ENCODE results near the gene EHD3. TPM values are rescaled to one million over a fixed set of nuclear protein-coding genes. Genes with fewer than 3 reads are reported as not detected.

The EHD3 gene
- total RNA-seq, 4 donors from 2014 or later = 0.88 to 20.6 (median 2.1) TPM

DNA sequence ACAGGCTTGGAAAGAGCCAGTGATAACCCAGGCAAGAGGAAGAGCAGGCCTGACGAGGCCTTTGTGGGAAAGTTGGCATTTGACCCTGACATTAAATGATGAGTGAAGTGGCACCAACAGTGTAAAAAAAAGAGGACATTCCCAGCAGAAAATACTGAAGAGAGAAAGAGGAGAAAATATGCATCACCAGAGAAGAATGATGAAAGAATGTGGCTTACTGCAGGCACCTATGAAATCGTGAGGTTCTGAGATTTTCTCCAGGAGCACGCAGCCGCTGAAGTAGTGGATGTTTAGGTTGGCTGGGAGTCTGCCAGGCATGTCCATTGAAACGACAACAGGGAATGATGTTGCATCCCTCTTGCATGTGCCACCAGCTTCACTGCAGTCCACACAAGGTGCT, 13.8 kb downstream of the EHD3 start:
- H3K27me3 ChIP-seq = no peaks in the 10 kb centered on the region
- no peak overlapping the region for H3K27ac ChIP-seq
- H3K9me3 ChIP-seq = no peaks in the 10 kb centered on the region
- no peak overlapping the region for H3K4me3 ChIP-seq
- H3K4me1 ChIP-seq = peaks cover 0 to under 1% (median 0%) of the 10 kb centered on the region in 4 donors
- DNase-seq = no peak
- H3K36me3 ChIP-seq = no peaks in the 10 kb centered on the region
- TF ChIP-seq POLR2A (IDR thresholded peaks at IDR 0.05) = no peak
- TF ChIP-seq, protein P1, sequence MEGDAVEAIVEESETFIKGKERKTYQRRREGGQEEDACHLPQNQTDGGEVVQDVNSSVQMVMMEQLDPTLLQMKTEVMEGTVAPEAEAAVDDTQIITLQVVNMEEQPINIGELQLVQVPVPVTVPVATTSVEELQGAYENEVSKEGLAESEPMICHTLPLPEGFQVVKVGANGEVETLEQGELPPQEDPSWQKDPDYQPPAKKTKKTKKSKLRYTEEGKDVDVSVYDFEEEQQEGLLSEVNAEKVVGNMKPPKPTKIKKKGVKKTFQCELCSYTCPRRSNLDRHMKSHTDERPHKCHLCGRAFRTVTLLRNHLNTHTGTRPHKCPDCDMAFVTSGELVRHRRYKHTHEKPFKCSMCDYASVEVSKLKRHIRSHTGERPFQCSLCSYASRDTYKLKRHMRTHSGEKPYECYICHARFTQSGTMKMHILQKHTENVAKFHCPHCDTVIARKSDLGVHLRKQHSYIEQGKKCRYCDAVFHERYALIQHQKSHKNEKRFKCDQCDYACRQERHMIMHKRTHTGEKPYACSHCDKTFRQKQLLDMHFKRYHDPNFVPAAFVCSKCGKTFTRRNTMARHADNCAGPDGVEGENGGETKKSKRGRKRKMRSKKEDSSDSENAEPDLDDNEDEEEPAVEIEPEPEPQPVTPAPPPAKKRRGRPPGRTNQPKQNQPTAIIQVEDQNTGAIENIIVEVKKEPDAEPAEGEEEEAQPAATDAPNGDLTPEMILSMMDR (IDR thresholded peaks at IDR 0.05) = no peak

DNA sequence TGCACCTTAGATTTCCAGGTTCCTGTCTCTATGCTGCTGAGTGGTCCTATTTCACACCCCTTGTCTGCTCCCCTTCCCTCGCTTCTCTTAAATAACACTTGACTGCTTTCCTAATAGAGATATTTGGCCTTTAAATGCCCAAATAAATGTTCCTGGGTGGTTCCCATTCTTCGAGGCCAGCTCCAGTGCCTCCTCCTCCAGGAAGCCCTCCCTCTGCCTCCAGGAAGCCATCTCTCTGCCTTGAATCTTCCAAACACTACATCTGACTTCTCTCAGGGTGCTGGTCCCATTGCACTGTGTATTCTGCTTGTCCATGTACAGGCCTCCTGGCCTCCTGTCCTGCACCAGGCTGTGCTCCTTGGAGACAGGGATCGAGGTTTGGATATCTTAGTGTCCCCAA, 14.2 kb downstream of the EHD3 start:
- no peak overlapping the region for H3K4me3 ChIP-seq
- no peaks in the 10 kb centered on the region for H3K36me3 ChIP-seq
- no peak for TF ChIP-seq POLR2A (IDR thresholded peaks at IDR 0.05)
- TF ChIP-seq, protein P1 (IDR thresholded peaks at IDR 0.05) = no peak
- no peak overlapping the region for H3K27ac ChIP-seq
- no peak for DNase-seq
- H3K4me1 ChIP-seq = peaks cover 0 to 3% (median under 1%) of the 10 kb centered on the region in 4 donors
- no peaks in the 10 kb centered on the region for H3K9me3 ChIP-seq
- H3K27me3 ChIP-seq = no peaks in the 10 kb centered on the region

DNA sequence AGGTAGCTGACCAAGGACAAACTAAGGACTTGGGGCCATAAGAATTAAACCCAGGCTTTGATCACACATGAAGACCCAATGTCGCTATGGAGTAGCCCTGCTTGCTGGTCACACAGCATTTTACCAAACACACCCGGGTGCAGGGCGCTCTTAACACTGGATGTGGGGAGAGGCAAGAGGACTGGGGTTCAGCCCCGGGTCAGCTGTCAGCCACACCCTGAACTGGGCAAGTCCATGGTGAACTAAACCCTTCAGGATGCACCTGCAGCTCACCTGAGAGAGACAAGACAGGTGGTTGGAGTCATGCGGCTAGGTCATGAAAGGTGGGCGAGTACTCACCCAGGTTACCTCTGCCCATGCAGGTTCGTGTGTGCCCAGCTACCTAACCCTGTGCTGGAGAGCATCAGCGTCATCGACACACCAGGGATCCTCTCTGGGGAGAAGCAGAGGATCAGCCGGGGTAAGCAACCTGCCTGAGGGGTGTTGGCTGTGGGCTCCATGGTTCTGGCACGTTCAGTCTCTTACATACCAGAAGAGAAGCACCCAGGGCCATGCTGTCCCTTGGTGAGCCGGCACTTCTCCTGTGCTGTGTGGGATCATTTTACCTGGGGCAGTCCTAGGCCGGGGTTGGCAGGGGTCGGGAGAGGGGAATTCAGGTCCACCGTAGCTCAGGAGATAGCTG, 15.2 kb downstream of the EHD3 start:
- Histone ChIP-seq H3K36me3 (no peaks in the 10 kb centered on the region), H3K27ac (no peak overlapping the region), H3K9me3 (no peaks in the 10 kb centered on the region), H3K4me3 (no peak overlapping the region), H3K27me3 (no peaks in the 10 kb centered on the region), H3K4me1 (peaks cover 0 to 8% (median 2%) of the 10 kb centered on the region in 4 donors)
- no peak for DNase-seq
- no peak for TF ChIP-seq POLR2A (IDR thresholded peaks at IDR 0.05)
- TF ChIP-seq, protein P1 (IDR thresholded peaks at IDR 0.05) = no peak

DNA sequence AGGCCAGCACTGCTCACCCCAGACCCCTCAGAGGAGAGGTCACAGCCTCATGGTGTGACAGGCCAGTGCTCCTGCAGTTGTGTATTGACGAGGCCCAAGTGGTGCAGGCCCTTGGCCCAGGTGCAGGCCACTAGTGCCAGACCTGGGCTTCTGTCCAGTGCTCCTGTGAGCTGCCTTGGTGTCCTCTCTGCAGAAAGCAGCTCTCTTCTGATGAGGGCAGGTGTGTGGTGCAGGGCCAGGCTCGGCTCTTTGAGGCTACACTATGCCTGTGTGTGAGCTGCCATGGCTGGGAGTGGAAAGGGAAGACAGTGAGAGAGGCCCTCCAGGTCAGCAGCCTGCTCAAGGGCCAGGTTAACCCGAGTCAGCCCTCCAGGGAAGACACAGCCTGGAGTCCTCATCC, 17.1 kb downstream of the EHD3 start:
- no peak overlapping the region for H3K27ac ChIP-seq
- H3K4me1 ChIP-seq = peaks cover 0 to 12% (median 4%) of the 10 kb centered on the region in 4 donors
- no peaks in the 10 kb centered on the region for H3K27me3 ChIP-seq
- TF ChIP-seq, protein P1 (IDR thresholded peaks at IDR 0.05) = no peak
- TF ChIP-seq POLR2A (IDR thresholded peaks at IDR 0.05) = no peak
- H3K9me3 ChIP-seq = no peaks in the 10 kb centered on the region
- no peak for DNase-seq
- H3K36me3 ChIP-seq = no peaks in the 10 kb centered on the region
- no peak overlapping the region for H3K4me3 ChIP-seq

DNA sequence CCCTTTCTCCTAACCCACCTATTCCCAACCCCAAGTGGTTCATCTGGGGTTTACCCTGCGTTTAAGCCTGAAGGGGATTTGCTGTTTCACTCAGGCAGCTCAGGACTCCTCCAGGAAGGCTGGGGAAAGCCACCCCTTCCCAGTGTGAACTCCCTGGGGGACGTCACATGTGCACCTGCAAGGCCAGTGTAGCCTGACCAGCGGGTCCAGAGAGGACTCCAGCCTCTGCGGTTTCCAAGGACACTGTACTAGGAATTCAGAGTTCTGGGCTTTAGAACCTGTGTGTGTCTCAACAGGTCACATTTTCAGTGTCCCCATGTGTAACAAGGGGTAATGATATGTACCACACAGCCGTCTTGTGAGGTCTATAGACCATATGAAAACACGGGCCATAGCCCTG, 17.9 kb downstream of the EHD3 start:
- TF ChIP-seq, protein P1 (IDR thresholded peaks at IDR 0.05) = no peak
- no peak for TF ChIP-seq POLR2A (IDR thresholded peaks at IDR 0.05)
- Histone ChIP-seq H3K27ac (peak overlapping the region in 1 of 4 donors; percentile 55), H3K36me3 (no peaks in the 10 kb centered on the region), H3K9me3 (no peaks in the 10 kb centered on the region), H3K4me3 (no peak overlapping the region), H3K27me3 (no peaks in the 10 kb centered on the region), H3K4me1 (peaks cover 0 to 12% (median 6%) of the 10 kb centered on the region in 4 donors)
- DNase-seq = no peak

Measured in Peyer's patch (tissue), 4 donors.